Vagina (tissue), 2 donors: ENCODE data around the gene ZNF451.

ENCODE experiments used
- POLR2A ChIP-seq, 2 donors: fragments of 450-650 bp; IDR thresholded peaks; one replicate each; pipeline ENCODE4 v1.6.1; 2017; ENCODE audit warnings: antibody characterized with exemption in 2 of 2, mild to moderate bottlenecking in 2 of 2, moderate library complexity in 2 of 2
- TF ChIP-seq, protein P1 (sequence below), 3 experiments: fragments of 450-650 bp in 2 of 3; fragments of 200-600 bp in 1 of 3; sonication (generic) in 1 of 3; IDR thresholded peaks; one replicate each; pipeline ENCODE4 v1.5.1; 2017 to 2019; ENCODE audit warnings: antibody characterized with exemption in 3 of 3, mild to moderate bottlenecking in 2 of 3, moderate library complexity in 2 of 3

DNA sequence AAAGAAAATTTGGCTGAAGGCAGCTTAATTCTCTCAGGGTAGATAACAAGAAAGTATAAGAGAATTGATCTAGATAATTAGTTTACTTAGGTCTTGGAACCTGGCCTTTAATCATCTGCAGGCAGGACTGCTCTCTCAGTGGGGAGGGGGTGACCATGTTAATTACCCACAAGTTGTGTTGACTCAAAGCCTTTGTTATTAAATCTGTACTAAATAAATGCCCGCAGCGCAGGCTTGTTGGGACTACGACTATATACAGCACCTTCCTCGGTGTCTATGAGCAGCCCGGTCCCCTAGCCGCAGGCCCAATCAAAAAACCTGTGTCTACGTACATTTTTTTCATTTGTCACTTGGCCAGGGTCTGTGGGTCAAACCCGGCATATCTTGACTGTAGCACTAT, 15.6 kb upstream of the ZNF451 start:
- TF ChIP-seq, protein P1, sequence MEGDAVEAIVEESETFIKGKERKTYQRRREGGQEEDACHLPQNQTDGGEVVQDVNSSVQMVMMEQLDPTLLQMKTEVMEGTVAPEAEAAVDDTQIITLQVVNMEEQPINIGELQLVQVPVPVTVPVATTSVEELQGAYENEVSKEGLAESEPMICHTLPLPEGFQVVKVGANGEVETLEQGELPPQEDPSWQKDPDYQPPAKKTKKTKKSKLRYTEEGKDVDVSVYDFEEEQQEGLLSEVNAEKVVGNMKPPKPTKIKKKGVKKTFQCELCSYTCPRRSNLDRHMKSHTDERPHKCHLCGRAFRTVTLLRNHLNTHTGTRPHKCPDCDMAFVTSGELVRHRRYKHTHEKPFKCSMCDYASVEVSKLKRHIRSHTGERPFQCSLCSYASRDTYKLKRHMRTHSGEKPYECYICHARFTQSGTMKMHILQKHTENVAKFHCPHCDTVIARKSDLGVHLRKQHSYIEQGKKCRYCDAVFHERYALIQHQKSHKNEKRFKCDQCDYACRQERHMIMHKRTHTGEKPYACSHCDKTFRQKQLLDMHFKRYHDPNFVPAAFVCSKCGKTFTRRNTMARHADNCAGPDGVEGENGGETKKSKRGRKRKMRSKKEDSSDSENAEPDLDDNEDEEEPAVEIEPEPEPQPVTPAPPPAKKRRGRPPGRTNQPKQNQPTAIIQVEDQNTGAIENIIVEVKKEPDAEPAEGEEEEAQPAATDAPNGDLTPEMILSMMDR (IDR thresholded peaks at IDR 0.05) = no peak
- no peak for TF ChIP-seq POLR2A (IDR thresholded peaks at IDR 0.05)
